NCI-H748 (cell line): ENCODE results near the gene CEACAM1.
"Not testable (repeated sequence)": the region's sequence is repeated elsewhere in the genome, so short reads cannot be mapped to it uniquely, and the experiment has no call there.

Source experiments
- DNase-seq: peaks from one replicate; lab custom pipeline; 2025; ENCODE audit not compliant: unreplicated experiment; lab: John Stamatoyannopoulos, UW

The CEACAM1 gene

DNA sequence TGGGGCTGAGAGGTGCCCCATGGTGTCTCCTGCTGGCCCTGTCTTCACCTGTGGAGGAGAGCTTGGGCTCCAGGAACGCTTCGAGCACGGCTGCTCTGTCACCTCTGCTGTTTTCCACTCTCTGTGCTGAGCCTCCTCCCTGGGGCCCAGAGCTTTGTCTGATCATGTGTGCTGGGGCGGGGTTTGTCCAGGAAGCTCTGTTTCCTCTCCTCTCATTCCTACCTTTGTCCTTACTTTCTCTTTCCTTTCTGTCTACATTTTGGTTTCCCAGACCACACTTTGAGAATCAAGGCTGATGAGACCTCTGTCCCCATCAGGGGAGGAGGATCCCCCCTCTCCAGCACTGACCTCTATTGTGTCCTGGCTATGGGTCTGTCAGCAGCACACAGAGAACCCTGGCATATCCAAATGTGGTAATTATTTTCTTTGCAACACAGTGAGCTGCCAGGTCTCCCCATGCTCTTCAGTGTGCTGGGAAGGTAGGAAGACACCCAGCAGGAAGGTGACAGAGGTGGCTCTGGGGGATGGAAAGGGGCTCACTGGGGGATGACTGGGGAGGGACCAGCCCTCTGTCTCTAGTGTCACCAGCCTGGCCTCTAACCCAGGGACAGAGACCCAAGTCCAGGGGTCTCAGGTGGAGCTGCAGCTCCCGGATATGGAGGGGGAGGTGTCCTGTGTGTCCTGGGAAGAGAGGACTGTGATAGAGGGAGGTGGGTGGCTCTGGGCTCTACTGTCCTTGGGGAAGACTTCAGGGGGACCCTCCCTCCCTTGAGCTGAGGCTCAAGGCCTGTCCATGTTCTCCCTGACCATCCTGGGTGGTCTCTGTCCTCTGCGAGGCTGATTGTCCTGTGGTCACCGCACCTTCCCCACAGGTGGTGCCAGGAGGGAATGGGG lies at the start of gene CEACAM1:
Gene CEACAM1 (minus strand): TSS at position 128 of the 894 bp plus-strand sequence. CDS start 107 bp downstream, at position 21.
- DNase-seq: no peak

DNA sequence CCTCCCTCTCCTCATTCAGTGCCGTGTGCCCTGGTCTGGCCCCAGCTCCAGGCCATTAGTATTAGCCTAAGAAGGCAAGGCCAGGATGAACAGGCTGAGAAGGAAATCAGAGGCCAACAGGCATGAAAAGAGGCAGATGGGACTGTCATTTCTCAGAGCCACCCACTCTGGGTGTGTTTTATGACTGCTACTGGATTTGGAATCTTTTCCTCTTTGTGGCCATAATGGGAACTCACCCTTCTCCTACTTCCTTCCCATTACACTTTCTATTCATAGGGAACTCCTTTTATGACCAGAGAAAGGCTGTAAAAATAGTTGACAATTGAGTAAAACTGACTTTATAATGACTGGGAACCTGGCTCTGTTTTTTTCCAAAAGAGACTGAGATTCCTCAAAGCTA lies 48.7 kb upstream of the CEACAM1 start:
- DNase-seq: no peak

DNA sequence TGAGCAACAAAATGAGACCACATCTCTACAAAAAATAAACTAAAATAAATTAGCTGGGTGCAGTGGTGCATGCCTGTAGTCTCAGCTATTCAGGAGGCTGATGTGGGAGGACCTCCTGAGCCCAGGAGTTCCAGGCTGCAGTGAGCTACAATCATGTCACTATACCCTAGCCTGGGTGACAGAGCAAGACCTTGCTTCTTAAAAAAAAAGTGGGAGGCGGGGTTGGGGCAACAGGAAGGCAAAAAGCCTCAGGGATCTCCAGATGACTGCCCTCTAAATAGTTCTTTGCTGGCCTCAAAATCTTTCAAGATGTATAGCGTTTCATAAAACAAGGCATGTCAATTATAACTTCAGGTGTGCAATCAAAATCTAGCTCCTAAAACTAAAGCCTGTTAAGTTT lies 48.0 kb upstream of the CEACAM1 start:
- no peak for DNase-seq

- no peak for DNase-seq
Observed at GRCh38 chr19:42573642-42574041, 45.4 kb upstream of the CEACAM1 start.

DNA sequence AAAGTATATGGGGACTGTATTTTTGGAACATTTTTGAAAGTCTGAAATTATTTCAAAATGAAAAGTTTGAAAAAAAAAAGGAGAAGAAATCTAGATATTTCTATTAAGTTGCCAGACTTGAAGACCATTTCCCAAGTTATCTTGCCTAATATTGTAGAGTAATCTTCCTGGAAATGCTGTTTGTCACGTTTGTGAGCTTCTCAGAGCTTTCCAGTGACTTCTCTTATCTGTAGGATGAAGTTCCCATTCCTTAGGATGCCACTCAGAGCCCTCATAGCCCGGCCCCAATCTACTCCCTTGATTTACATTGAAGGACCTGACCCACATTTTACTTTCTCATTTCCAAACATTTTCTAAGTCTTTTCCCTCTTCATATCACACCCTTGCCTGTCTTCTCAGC lies 42.8 kb upstream of the CEACAM1 start:
- DNase-seq: no peak

- no peak for DNase-seq
Observed at GRCh38 chr19:42569193-42569592, 40.9 kb upstream of the CEACAM1 start.

GRCh38 chr19:42568006-42568405 lies 39.7 kb upstream of the CEACAM1 start:
- DNase-seq: no peak

GRCh38 chr19:42567567-42567966 lies 39.3 kb upstream of the CEACAM1 start:
- DNase-seq: no peak

GRCh38 chr19:42563352-42564210 lies 35.3 kb upstream of the CEACAM1 start:
- peak; percentile 69 for DNase-seq

DNA sequence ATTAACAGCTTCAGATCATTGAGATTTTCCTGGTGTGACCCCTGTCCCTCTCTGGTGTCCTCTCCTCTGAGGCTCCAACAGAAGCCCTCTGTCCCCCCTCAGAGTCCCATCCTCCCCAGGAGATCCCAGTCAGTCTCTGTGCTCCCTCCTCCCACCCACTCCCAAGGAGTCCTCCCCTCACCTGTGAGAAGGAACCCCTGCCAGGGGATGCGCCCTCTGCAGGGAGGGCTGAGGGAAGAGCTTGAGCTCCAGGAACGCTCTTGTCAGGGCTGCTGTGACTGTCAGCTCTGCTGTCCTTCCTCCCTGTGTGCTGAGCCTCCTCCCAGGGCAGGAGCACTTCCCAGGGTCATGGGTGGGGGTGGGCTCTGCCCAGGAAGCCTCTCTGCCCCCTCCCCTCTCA lies 33.2 kb upstream of the CEACAM1 start:
- no peak for DNase-seq

GRCh38 chr19:42560731-42561130 lies 32.5 kb upstream of the CEACAM1 start:
- DNase-seq: no peak

GRCh38 chr19:42558450-42559150 lies 30.3 kb upstream of the CEACAM1 start:
- DNase-seq: no peak

DNA sequence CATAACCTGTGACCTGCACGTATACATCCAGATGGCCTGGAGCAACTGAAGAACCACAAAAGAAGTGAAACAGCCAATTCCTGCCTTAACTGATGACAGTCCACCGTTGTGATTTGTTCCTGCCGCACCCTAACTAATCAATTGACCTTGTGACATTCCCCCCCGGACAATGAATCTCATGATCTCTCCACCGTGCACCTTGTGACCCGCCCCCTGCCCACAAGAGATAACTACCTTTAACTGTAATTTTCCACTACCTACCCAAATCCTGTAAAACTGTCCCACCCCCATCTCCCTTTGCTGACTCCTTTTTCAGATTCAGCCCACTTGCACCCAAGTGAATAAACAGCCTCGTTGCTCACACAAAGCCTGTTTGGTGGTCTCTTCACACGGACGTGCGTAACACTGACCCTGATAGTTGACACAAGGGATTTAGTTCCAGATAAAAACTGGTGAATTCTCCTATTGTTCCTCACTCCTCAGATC lies 29.1 kb upstream of the CEACAM1 start:
- not testable (repeated sequence) for DNase-seq

DNA sequence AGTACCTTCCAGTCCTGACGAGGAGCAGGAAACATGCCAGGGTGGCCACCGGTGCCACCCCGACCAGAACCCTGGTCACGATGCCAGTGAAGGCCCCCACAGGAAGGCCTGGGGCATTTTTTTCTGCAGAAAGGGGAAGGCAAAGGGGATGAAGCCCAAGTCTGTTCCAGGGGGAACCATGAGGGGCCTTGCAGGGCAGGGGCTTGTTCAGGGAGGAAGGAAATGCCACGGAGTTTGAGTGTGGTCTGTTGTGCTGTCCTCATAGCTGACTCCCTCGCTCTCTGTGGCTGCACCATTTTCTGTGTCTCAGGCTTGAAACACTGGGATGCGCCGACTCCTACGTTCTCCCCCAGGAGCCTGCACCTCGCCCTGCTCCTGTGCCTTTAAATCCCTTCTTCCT lies 27.5 kb upstream of the CEACAM1 start:
- DNase-seq: no peak

DNA sequence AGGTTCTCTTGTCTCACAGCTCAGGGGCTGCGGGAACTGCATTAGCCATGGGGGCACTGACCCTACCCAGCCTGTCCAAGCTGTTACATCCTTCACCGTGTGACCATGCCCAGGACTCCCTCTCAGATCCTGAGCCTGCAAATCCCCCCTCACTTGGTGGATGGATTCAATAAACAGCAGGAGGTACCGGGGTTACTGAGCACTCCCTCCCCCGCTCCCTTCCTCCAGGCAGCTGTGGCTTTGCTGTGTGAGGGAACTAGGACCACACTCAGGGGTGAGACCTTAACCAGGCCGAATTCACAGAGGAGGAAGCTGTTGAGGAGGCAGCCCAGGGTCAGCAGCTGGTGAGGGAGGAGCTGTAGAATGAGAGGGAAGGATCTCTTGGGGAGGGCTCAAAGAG lies 27.0 kb upstream of the CEACAM1 start:
- DNase-seq: no peak

- DNase-seq: no peak
Observed at GRCh38 chr19:42554046-42554575, 25.8 kb upstream of the CEACAM1 start.

DNA sequence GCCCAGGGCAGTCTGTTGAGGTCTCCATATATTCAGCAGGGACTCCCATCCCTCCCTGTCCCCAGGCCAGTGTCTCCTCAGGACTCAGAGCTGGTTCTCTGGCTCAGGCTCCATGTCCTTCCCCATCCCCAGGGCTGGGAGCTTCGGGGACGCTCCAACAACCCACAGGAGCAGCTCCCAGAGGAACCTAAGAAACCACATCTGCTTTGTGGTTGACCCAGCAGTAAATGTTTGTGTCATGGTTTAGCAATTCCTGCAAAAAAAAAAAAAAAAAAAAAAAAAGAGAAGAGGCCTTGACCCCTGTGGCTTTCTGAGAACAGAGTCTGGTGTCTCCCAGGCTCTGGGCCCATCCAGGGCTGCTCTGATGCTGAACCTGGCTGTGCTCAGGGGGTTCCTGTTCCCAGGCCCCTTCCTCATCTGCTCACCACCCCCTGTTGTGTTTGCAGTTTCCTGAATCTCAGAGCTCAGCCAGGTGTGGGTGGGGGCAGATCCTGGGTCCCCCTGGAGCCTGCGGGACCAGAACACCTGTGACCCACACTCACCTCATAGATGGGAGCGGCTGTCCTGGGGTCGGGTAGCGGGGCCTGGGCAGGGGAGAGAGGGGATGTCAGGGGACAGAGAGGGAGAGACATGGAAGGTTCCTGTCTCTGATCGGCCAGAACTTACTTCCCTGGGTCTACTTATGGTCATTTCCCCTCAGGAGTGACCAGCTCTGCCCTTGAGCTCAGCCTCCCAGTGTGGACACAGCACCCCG lies 25.2 kb upstream of the CEACAM1 start:
- DNase-seq: no peak

GRCh38 chr19:42552086-42553065 lies 24.1 kb upstream of the CEACAM1 start:
- no peak for DNase-seq

GRCh38 chr19:42550521-42550920 lies 22.2 kb upstream of the CEACAM1 start:
- not testable (repeated sequence) for DNase-seq
